Neural progenitor cell (in vitro differentiated cells): ENCODE data around the gene ANKRD18A. TPM values are rescaled to one million over a fixed set of nuclear protein-coding genes. Genes with fewer than 3 reads are reported as not detected.

Source experiments
- DNase-seq: peaks from one replicate; pipeline ENCODE4 v3.0.0-alpha.2; 2016; ENCODE audit warnings: low spot score
- H2AFZ ChIP-seq: fragments of 200-600 bp; sonication (generic); replicated peaks from 2 replicates; pipeline ENCODE4 v1.6.1; 2016; ENCODE audit warnings: antibody characterized with exemption
- H3F3A ChIP-seq: fragments of 200-600 bp; sonication (generic); 2 replicates; pipeline ENCODE4 v1.6.1; 2016; ENCODE audit warnings: antibody characterized with exemption, low read depth
- H3K27ac ChIP-seq: fragments of 200-600 bp; sonication (generic); 2 replicates; pipeline ENCODE4 v1.5.1; 2016; ENCODE audit warnings: mild to moderate bottlenecking
- H3K27me3 ChIP-seq: fragments of 200-600 bp; sonication (generic); 2 replicates; pipeline ENCODE4 v1.6.1; 2016; ENCODE audit warnings: mild to moderate bottlenecking, moderate library complexity
- H3K36me3 ChIP-seq: fragments of 200-600 bp; sonication (generic); 2 replicates; pipeline ENCODE4 v1.5.1; 2016
- H3K4me1 ChIP-seq: fragments of 200-600 bp; sonication (generic); 2 replicates; pipeline ENCODE4 v1.6.1; 2016; ENCODE audit warnings: mixed run types
- H3K4me2 ChIP-seq: fragments of 200-600 bp; sonication (generic); 2 replicates; pipeline ENCODE4 v1.6.1; 2016
- H3K4me3 ChIP-seq: fragments of 200-600 bp; sonication (generic); 2 replicates; pipeline ENCODE4 v1.5.1; 2016
- H3K79me2 ChIP-seq: fragments of 200-600 bp; sonication (generic); 2 replicates; pipeline ENCODE4 v1.6.1; 2016; ENCODE audit warnings: low read depth
- H3K9ac ChIP-seq: fragments of 200-600 bp; sonication (generic); 2 replicates; pipeline ENCODE4 v1.6.1; 2016
- H3K9me3 ChIP-seq: fragments of 200-600 bp; sonication (generic); 2 replicates; pipeline ENCODE4 v1.5.1; 2016; ENCODE audit warnings: low read depth
- H4K20me1 ChIP-seq: fragments of 200-600 bp; sonication (generic); 2 replicates; pipeline ENCODE4 v1.6.1; 2016; ENCODE audit warnings: low read depth
- H3K27ac Mint-ChIP-seq: 3 replicates; pipeline ENCODE4 v1.8.0; 2021; ENCODE audit warnings: mixed read lengths
- H3K27me3 Mint-ChIP-seq: 2 replicates; pipeline ENCODE4 v1.8.0; 2022; ENCODE audit warnings: low read depth, mild to moderate bottlenecking, inconsistent platforms, moderate library complexity, mixed read lengths; ENCODE audit not compliant: insufficient read depth
- H3K36me3 Mint-ChIP-seq: 3 replicates; pipeline ENCODE4 v1.8.0; 2021; ENCODE audit warnings: mixed read lengths
- H3K4me1 Mint-ChIP-seq: 3 replicates; pipeline ENCODE4 v1.8.0; 2021; ENCODE audit warnings: mixed read lengths
- H3K4me3 Mint-ChIP-seq: 3 replicates; pipeline ENCODE4 v1.8.0; 2021; ENCODE audit warnings: mild to moderate bottlenecking, moderate library complexity, mixed read lengths
- H3K9me3 Mint-ChIP-seq: 3 replicates; pipeline ENCODE4 v1.8.0; 2020; ENCODE audit warnings: mixed read lengths
- CTCF ChIP-seq: fragments of 200-600 bp; sonication (generic); IDR thresholded peaks from 2 replicates; pipeline ENCODE4 v1.5.1; 2017; ENCODE audit warnings: antibody characterized with exemption, mild to moderate bottlenecking
- EZH2 ChIP-seq: fragments of 200-600 bp; sonication (generic); IDR thresholded peaks from 2 replicates; pipeline ENCODE4 v1.6.1; 2017; ENCODE audit warnings: antibody characterized with exemption, mild to moderate bottlenecking, moderate library complexity
- EZH2phosphoT487 ChIP-seq: fragments of 200-600 bp; sonication (generic); IDR thresholded peaks from 2 replicates; pipeline ENCODE4 v1.6.1; 2017; ENCODE audit warnings: antibody characterized with exemption
- total RNA-seq: library from RNA; depleted of rRNA; stranded (reverse); fragments of >200 nt; gene quantifications from 2 replicates; pipeline ENCODE4 v1.2.3, GENCODE V29; 2015; ENCODE audit warnings: low replicate concordance

ANKRD18A gene
- total RNA-seq, 1 donor from 2014 or later: 3.0 TPM

- no peaks in the 10 kb centered on the region for H3F3A ChIP-seq
- no peak overlapping the region for H3K4me3 ChIP-seq
- H3K9me3 ChIP-seq: no peaks in the 10 kb centered on the region
- no peak overlapping the region for H2AFZ ChIP-seq
- H3K4me2 ChIP-seq: no peak overlapping the region
- Mint-ChIP-seq H3K27ac (no peak overlapping the region), H3K36me3 (no peaks in the 10 kb centered on the region), H3K4me3 (no peak overlapping the region), H3K27me3 (peaks cover 14% of the 10 kb centered on the region), H3K9me3 (peaks cover 3% of the 10 kb centered on the region), H3K4me1 (peaks cover 14% of the 10 kb centered on the region)
- H3K9ac ChIP-seq: no peak overlapping the region
- H3K27ac ChIP-seq: no peak overlapping the region
- DNase-seq: no peak
- no peaks in the 10 kb centered on the region for H3K36me3 ChIP-seq
- TF ChIP-seq EZH2: no peak
- no peak for TF ChIP-seq CTCF
- no peak for TF ChIP-seq EZH2phosphoT487
- H4K20me1 ChIP-seq: no peaks in the 10 kb centered on the region
- no peaks in the 10 kb centered on the region for H3K4me1 ChIP-seq
- H3K27me3 ChIP-seq: no peaks in the 10 kb centered on the region
- H3K79me2 ChIP-seq: no peaks in the 10 kb centered on the region
These were observed 24.2 kb upstream of the ANKRD18A start for GRCh38 chr9:38644601-38645000.

GRCh38 chr9:38643815-38644173, 23.4 kb upstream of the ANKRD18A start:
- H2AFZ ChIP-seq: no peak overlapping the region
- H3K9ac ChIP-seq: no peak overlapping the region
- H3K4me2 ChIP-seq: no peak overlapping the region
- Mint-ChIP-seq H3K36me3 (no peaks in the 10 kb centered on the region), H3K27ac (no peak overlapping the region), H3K27me3 (peaks cover 11% of the 10 kb centered on the region), H3K4me3 (no peak overlapping the region), H3K4me1 (peaks cover 14% of the 10 kb centered on the region), H3K9me3 (peaks cover 6% of the 10 kb centered on the region)
- H4K20me1 ChIP-seq: no peaks in the 10 kb centered on the region
- no peaks in the 10 kb centered on the region for H3K79me2 ChIP-seq
- H3K27ac ChIP-seq: no peak overlapping the region
- DNase-seq: no peak
- no peaks in the 10 kb centered on the region for H3F3A ChIP-seq
- no peaks in the 10 kb centered on the region for H3K9me3 ChIP-seq
- H3K27me3 ChIP-seq: no peaks in the 10 kb centered on the region
- no peaks in the 10 kb centered on the region for H3K36me3 ChIP-seq
- no peaks in the 10 kb centered on the region for H3K4me1 ChIP-seq
- TF ChIP-seq EZH2 (no peak), CTCF (no peak), EZH2phosphoT487 (no peak)
- H3K4me3 ChIP-seq: no peak overlapping the region

- H3K27ac ChIP-seq: no peak overlapping the region
- H2AFZ ChIP-seq: no peak overlapping the region
- Mint-ChIP-seq H3K27me3 (peaks cover 9% of the 10 kb centered on the region), H3K27ac (no peak overlapping the region), H3K4me1 (peaks cover 14% of the 10 kb centered on the region), H3K9me3 (peaks cover 7% of the 10 kb centered on the region), H3K4me3 (no peak overlapping the region), H3K36me3 (no peaks in the 10 kb centered on the region)
- H3K27me3 ChIP-seq: no peaks in the 10 kb centered on the region
- no peaks in the 10 kb centered on the region for H3K9me3 ChIP-seq
- no peak overlapping the region for H3K4me2 ChIP-seq
- no peaks in the 10 kb centered on the region for H3K36me3 ChIP-seq
- H3K79me2 ChIP-seq: no peaks in the 10 kb centered on the region
- no peak overlapping the region for H3K4me3 ChIP-seq
- H4K20me1 ChIP-seq: no peaks in the 10 kb centered on the region
- no peaks in the 10 kb centered on the region for H3F3A ChIP-seq
- no peak for DNase-seq
- no peak overlapping the region for H3K9ac ChIP-seq
- H3K4me1 ChIP-seq: no peaks in the 10 kb centered on the region
- TF ChIP-seq EZH2phosphoT487 (no peak), CTCF (no peak), EZH2 (no peak)
These were observed 22.8 kb upstream of the ANKRD18A start for GRCh38 chr9:38642951-38643814.
